Sigmoid colon (tissue), 4 donors: ENCODE measurements around the gene P2RY8.

Experiments used
- EP300 ChIP-seq, 4 donors: sonication (generic); formaldehyde crosslinking; IDR thresholded peaks; one replicate each; pipeline ENCODE4 v1.6.1; 2017; ENCODE audit warnings: antibody characterized with exemption in 4 of 4
- POLR2A ChIP-seq, 2 donors: fragments of 450-650 bp; IDR thresholded peaks; one replicate each; pipeline ENCODE4 v1.6.1; 2016; ENCODE audit warnings: antibody characterized with exemption in 2 of 2, mild to moderate bottlenecking in 2 of 2, moderate library complexity in 2 of 2
- POLR2AphosphoS5 ChIP-seq, 4 donors: sonication (generic); formaldehyde crosslinking; IDR thresholded peaks; one replicate each; pipeline ENCODE4 v1.6.1; 2017; ENCODE audit warnings: antibody characterized with exemption in 4 of 4
- TF ChIP-seq, protein P1 (sequence below), 4 experiments: fragments of 450-650 bp in 3 of 4; fragments of 200-600 bp in 1 of 4; IDR thresholded peaks; one replicate each; pipeline ENCODE4 v1.5.1; 2016 to 2019; ENCODE audit warnings: antibody characterized with exemption in 4 of 4, mild to moderate bottlenecking in 3 of 4, moderate library complexity in 2 of 4

DNA sequence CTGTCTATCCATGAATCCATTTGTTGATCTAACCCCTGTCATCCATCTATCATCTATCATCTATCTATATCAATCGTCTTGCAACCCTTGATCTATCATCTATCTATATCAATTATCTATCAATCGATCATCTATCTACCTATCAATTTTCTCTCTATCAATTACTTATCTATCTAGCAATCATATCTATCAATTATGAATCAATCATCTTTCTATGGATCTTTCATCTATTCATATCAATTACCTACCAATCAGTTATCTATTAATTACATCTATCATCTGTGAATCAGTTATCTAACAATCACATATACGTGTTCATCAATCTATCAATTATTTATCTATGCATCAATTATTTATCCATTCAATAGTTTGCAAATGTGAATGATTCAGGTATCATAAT is 59.8 kb downstream of the P2RY8 start:
- TF ChIP-seq POLR2AphosphoS5 (IDR thresholded peaks at IDR 0.05), result no peak
- TF ChIP-seq, protein P1, sequence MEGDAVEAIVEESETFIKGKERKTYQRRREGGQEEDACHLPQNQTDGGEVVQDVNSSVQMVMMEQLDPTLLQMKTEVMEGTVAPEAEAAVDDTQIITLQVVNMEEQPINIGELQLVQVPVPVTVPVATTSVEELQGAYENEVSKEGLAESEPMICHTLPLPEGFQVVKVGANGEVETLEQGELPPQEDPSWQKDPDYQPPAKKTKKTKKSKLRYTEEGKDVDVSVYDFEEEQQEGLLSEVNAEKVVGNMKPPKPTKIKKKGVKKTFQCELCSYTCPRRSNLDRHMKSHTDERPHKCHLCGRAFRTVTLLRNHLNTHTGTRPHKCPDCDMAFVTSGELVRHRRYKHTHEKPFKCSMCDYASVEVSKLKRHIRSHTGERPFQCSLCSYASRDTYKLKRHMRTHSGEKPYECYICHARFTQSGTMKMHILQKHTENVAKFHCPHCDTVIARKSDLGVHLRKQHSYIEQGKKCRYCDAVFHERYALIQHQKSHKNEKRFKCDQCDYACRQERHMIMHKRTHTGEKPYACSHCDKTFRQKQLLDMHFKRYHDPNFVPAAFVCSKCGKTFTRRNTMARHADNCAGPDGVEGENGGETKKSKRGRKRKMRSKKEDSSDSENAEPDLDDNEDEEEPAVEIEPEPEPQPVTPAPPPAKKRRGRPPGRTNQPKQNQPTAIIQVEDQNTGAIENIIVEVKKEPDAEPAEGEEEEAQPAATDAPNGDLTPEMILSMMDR (IDR thresholded peaks at IDR 0.05), result no peak
- no peak for TF ChIP-seq POLR2A (IDR thresholded peaks at IDR 0.05)
- TF ChIP-seq EP300 (IDR thresholded peaks at IDR 0.05), result no peak
